GM03348 (cell line): ENCODE measurements around the gene SGCB.
"Not testable (repeated sequence)": the region's sequence is repeated elsewhere in the genome, so short reads cannot be mapped to it uniquely, and the experiment has no call there.

Experiments
- DNase-seq: peaks from one replicate; pipeline ENCODE4 v3.0.0; 2012; ENCODE audit warnings: low spot score

Gene SGCB

GRCh38 chr4:52038103-52038912, at the start of gene SGCB:
Gene SGCB (minus strand): TSS chr4:52038299. CDS start chr4:52038259, 40 bp downstream.
- DNase-seq, result peak; percentile 96

- DNase-seq, result not testable (repeated sequence)
Observed at GRCh38 chr4:52086425-52086824, 48.3 kb upstream of the SGCB start.

- no peak for DNase-seq
Observed at GRCh38 chr4:52081216-52081615, 43.1 kb upstream of the SGCB start.

GRCh38 chr4:52079659-52080058, 41.6 kb upstream of the SGCB start:
- no peak for DNase-seq

- DNase-seq, result no peak
Observed at GRCh38 chr4:52076731-52077130, 38.6 kb upstream of the SGCB start.

GRCh38 chr4:52071791-52072546, 33.9 kb upstream of the SGCB start:
- no peak for DNase-seq

- no peak for DNase-seq
Observed at GRCh38 chr4:52069571-52069970, 31.5 kb upstream of the SGCB start.

- peak; percentile 35 for DNase-seq
Observed at GRCh38 chr4:52059372-52059771, 21.3 kb upstream of the SGCB start.

GRCh38 chr4:52058275-52058674, 20.2 kb upstream of the SGCB start:
- no peak for DNase-seq

GRCh38 chr4:52057196-52057595, 19.1 kb upstream of the SGCB start:
- no peak for DNase-seq

- DNase-seq, result no peak
Observed at GRCh38 chr4:52054254-52054653, 16.2 kb upstream of the SGCB start.

GRCh38 chr4:52052475-52052780, 14.3 kb upstream of the SGCB start:
- DNase-seq, result peak; percentile 33

- DNase-seq, result peak; percentile 93
Observed at GRCh38 chr4:52051615-52052474, 13.7 kb upstream of the SGCB start.

- DNase-seq, result peak; percentile 88
Observed at GRCh38 chr4:52051213-52051614, 13.1 kb upstream of the SGCB start, which contains the start of gene SPATA18. Gene SPATA18 (plus strand): TSS chr4:52051304. CDS start chr4:52051705, 401 bp downstream.

- no peak for DNase-seq
Observed at GRCh38 chr4:52049266-52049665, 11.2 kb upstream of the SGCB start.

GRCh38 chr4:52045028-52045427, 6.9 kb upstream of the SGCB start:
- DNase-seq, result no peak

GRCh38 chr4:52037689-52038102, 403 bp downstream of the SGCB start:
- peak; percentile 74 for DNase-seq

GRCh38 chr4:52036886-52037530, 1.1 kb downstream of the SGCB start:
- DNase-seq, result peak; percentile 16

GRCh38 chr4:52035190-52035589, 2.9 kb downstream of the SGCB start:
- DNase-seq, result no peak

GRCh38 chr4:52032005-52032404, 6.1 kb downstream of the SGCB start:
- no peak for DNase-seq

GRCh38 chr4:52028970-52029369, 9.1 kb downstream of the SGCB start:
- peak; percentile 60 for DNase-seq
